SK-N-MC (cell line): ENCODE results near the gene THOC3.
"Not testable (repeated sequence)": the region's sequence is repeated elsewhere in the genome, so short reads cannot be mapped to it uniquely, and the experiment has no call there.

Source experiments
- EZH2 ChIP-seq: fragments of 200-600 bp; sonication (generic); IDR thresholded peaks from one replicate; pipeline ENCODE4 v1.6.1; 2017; ENCODE audit warnings: antibody characterized with exemption
- POLR2AphosphoS5 ChIP-seq: IDR thresholded peaks from 2 replicates; pipeline ENCODE4 v1.6.1; 2012; ENCODE audit warnings: mild to moderate bottlenecking, low read depth, low read length, borderline replicate concordance

DNA sequence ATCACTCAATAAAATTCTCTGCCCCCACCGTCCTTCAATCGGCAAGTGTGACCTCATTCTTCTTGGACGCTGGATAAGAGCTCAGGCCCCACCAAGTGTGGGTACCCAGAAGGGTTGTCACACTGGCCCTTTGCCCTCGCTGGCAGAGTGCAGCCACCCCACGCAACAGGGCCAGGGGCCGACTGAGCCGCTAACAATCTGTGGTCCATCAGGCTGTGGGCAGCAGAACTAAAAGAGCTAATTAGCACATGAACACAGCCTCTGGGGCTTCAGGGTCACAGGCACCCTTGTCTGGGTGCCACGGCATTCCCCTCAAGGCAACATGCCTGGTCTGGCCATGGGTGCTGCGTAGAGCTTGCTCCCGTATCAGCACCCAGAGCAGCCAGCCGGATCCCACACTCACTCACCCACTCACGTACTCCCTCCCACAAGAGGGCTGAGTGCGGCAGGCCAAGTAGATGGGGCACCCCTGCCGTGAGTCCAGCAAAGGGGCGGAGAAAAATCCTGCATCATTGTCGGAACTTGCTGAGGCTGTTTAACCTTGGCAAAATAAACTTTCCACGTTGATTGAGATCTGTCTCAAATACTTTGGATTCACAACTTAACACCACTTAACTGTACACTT lies 11.4 kb upstream of the THOC3 start:
- not testable (repeated sequence) for TF ChIP-seq POLR2AphosphoS5, EZH2
